ENCODE measurements around the gene SLC16A10. TPM values are rescaled to one million over a fixed set of nuclear protein-coding genes. Genes with fewer than 3 reads are reported as not detected.

Gene SLC16A10
- total RNA-seq, 1 donor from 2014 or later, result 4.8 TPM

- TF ChIP-seq EZH2phosphoT487 (IDR thresholded peaks at IDR 0.05) (no peak), CTCF (IDR thresholded peaks at IDR 0.05) (no peak), EZH2 (IDR thresholded peaks at IDR 0.05) (no peak)
- Histone ChIP-seq H3K4me3 (no peak overlapping the region), H4K20me1 (ENCODE audit: low read depth) (no peaks in the 10 kb centered on the region), H3K27me3 (no peaks in the 10 kb centered on the region), H3K9ac (no peak overlapping the region), H2AFZ (replicated peaks) (no peak overlapping the region), H3K79me2 (ENCODE audit: low read depth) (no peaks in the 10 kb centered on the region), H3K36me3 (peaks cover 13% of the 10 kb centered on the region), H3F3A (ENCODE audit: low read depth) (no peaks in the 10 kb centered on the region), H3K4me2 (no peak overlapping the region), H3K9me3 (ENCODE audit: low read depth) (no peaks in the 10 kb centered on the region), H3K4me1 (no peaks in the 10 kb centered on the region), H3K27ac (no peak overlapping the region)
- no peaks in the 10 kb centered on the region for H3K4me1 Mint-ChIP-seq
- no peaks in the 10 kb centered on the region for H3K27me3 Mint-ChIP-seq (ENCODE audit: insufficient read depth, low read depth)
- H3K4me3 Mint-ChIP-seq, result no peak overlapping the region
- no peak for DNase-seq (ENCODE audit: low spot score)
- H3K36me3 Mint-ChIP-seq, result peaks cover 72% of the 10 kb centered on the region
- H3K9me3 Mint-ChIP-seq, result peaks cover 31% of the 10 kb centered on the region
- no peak overlapping the region for H3K27ac Mint-ChIP-seq
Measured at GRCh38 chr6:111276335-111276734, 189.0 kb downstream of the SLC16A10 start.

GRCh38 chr6:111276736-111277135 lies 189.4 kb downstream of the SLC16A10 start:
- Histone ChIP-seq H3K27ac (no peak overlapping the region), H3K4me3 (no peak overlapping the region), H3F3A (ENCODE audit: low read depth) (no peaks in the 10 kb centered on the region), H3K27me3 (no peaks in the 10 kb centered on the region), H3K36me3 (peaks cover 13% of the 10 kb centered on the region), H2AFZ (replicated peaks) (no peak overlapping the region), H4K20me1 (ENCODE audit: low read depth) (no peaks in the 10 kb centered on the region), H3K9ac (no peak overlapping the region), H3K9me3 (ENCODE audit: low read depth) (no peaks in the 10 kb centered on the region), H3K79me2 (ENCODE audit: low read depth) (no peaks in the 10 kb centered on the region), H3K4me1 (no peaks in the 10 kb centered on the region), H3K4me2 (no peak overlapping the region)
- no peak for TF ChIP-seq EZH2 (IDR thresholded peaks at IDR 0.05)
- no peak for TF ChIP-seq CTCF (IDR thresholded peaks at IDR 0.05)
- no peak for TF ChIP-seq EZH2phosphoT487 (IDR thresholded peaks at IDR 0.05)
- Mint-ChIP-seq H3K4me1 (no peaks in the 10 kb centered on the region), H3K9me3 (peaks cover 31% of the 10 kb centered on the region), H3K27ac (no peak overlapping the region), H3K27me3 (ENCODE audit: insufficient read depth, low read depth) (no peaks in the 10 kb centered on the region), H3K4me3 (no peak overlapping the region), H3K36me3 (peaks cover 73% of the 10 kb centered on the region)
- DNase-seq (ENCODE audit: low spot score), result no peak

GRCh38 chr6:111277819-111278218 lies 190.5 kb downstream of the SLC16A10 start:
- peaks cover 13% of the 10 kb centered on the region for H3K36me3 ChIP-seq
- no peak overlapping the region for H3K4me3 ChIP-seq
- no peaks in the 10 kb centered on the region for H3K79me2 ChIP-seq (ENCODE audit: low read depth)
- Mint-ChIP-seq H3K27ac (no peak overlapping the region), H3K27me3 (ENCODE audit: insufficient read depth, low read depth) (no peaks in the 10 kb centered on the region), H3K9me3 (peaks cover 34% of the 10 kb centered on the region), H3K4me1 (no peaks in the 10 kb centered on the region), H3K4me3 (no peak overlapping the region), H3K36me3 (peaks cover 83% of the 10 kb centered on the region)
- H3K27ac ChIP-seq, result no peak overlapping the region
- H3K4me2 ChIP-seq, result no peak overlapping the region
- no peaks in the 10 kb centered on the region for H3K27me3 ChIP-seq
- no peaks in the 10 kb centered on the region for H4K20me1 ChIP-seq (ENCODE audit: low read depth)
- H3K9me3 ChIP-seq (ENCODE audit: low read depth), result no peaks in the 10 kb centered on the region
- no peaks in the 10 kb centered on the region for H3K4me1 ChIP-seq
- H2AFZ ChIP-seq (replicated peaks), result no peak overlapping the region
- no peaks in the 10 kb centered on the region for H3F3A ChIP-seq (ENCODE audit: low read depth)
- DNase-seq (ENCODE audit: low spot score), result no peak
- TF ChIP-seq EZH2 (IDR thresholded peaks at IDR 0.05) (no peak), EZH2phosphoT487 (IDR thresholded peaks at IDR 0.05) (no peak), CTCF (IDR thresholded peaks at IDR 0.05) (no peak)
- no peak overlapping the region for H3K9ac ChIP-seq
